Panc1 (cell line): ENCODE data around the gene NCK1.

Experiments
- CTCF ChIP-seq: fragments of 450-650 bp; IDR thresholded peaks from 2 replicates; pipeline ENCODE4 v1.5.1; 2017; ENCODE audit warnings: mild to moderate bottlenecking
- POLR2AphosphoS5 ChIP-seq: IDR thresholded peaks from 2 replicates; pipeline ENCODE4 v1.6.1; 2012; ENCODE audit warnings: mild to moderate bottlenecking, low read depth, low read length, moderate library complexity
- REST ChIP-seq, 2 experiments: IDR thresholded peaks; 2 replicates each; pipeline ENCODE4 v1.6.1; 2011 to 2012; ENCODE audit warnings: low read depth in 2 of 2, control low read depth in 1 of 2, low read length in 1 of 2, mild to moderate bottlenecking in 1 of 2, moderate library complexity in 1 of 2; ENCODE audit not compliant: insufficient read depth in 1 of 2
- SIN3A ChIP-seq: IDR thresholded peaks from 2 replicates; pipeline ENCODE4 v1.6.1; 2012; ENCODE audit warnings: low read depth, mild to moderate bottlenecking, low read length, moderate library complexity, borderline replicate concordance; ENCODE audit not compliant: insufficient read depth

- TF ChIP-seq POLR2AphosphoS5 (no peak), CTCF (no peak), SIN3A (no peak), REST (IDR thresholded peaks at IDR 0.05; ENCODE audit: insufficient read depth in 1 of 2, low read depth in 2 of 2, low read length in 1 of 2) (no peak)
These were observed 100.9 kb downstream of the NCK1 start for GRCh38 chr3:136962927-136963326.
